ENCODE data around the gene EDEM2. TPM values are rescaled to one million over a fixed set of nuclear protein-coding genes. Genes with fewer than 3 reads are reported as not detected.
"Not testable (repeated sequence)": the region's sequence is repeated elsewhere in the genome, so short reads cannot be mapped to it uniquely, and the experiment has no call there.

Gene EDEM2
- total RNA-seq, 2 donors from 2014 or later: 24.1 to 29.7 TPM

DNA sequence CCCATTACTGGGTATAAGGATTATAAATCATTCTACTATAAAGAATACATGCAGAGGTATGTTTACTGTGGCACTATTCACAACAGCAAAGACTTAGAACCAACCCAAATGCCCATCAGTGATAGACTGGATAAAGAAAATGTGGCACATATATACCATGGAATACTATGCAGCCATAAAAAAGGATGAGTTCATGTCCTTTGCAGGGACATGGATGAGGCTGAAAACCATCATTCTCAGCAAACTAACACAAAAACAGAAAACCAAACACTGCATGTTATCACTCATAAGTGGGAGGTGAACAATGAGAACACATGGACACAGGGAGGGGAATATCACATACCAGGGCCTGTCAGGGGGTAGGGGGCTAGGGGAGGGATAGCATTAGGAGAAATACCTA, 17.4 kb upstream of the EDEM2 start:
- H3K4me1 Mint-ChIP-seq: peaks cover 13% of the 10 kb centered on the region
- not testable (repeated sequence) for H3K4me3 Mint-ChIP-seq; H3K27ac Mint-ChIP-seq; DNase-seq; H3K27me3 Mint-ChIP-seq; H3K9me3 ChIP-seq (ENCODE audit: control insufficient read depth, low read length, poor library complexity, severe bottlenecking); ATAC-seq; H3K36me3 Mint-ChIP-seq (ENCODE audit: low read depth)

DNA sequence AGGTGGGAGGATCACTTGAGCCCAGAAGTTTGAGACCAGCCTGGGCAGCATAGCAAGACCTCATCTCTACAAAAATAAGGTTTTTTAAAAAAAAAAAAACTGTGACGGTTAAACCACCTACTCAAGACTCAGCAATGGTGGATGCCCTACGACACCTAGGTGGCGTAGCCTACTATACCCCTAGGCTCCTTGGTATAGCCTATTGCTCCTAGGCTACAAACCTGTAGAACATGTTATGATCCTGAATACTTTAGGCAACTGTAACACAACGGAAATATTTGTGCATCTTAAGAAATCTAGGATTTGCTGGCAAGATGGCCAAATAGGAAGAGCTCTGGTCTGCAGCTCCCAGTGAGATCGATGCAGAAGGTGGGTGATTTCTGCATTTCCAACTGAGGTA, 13.2 kb upstream of the EDEM2 start:
- H3K36me3 Mint-ChIP-seq (ENCODE audit: low read depth); H3K27me3 Mint-ChIP-seq; H3K4me3 Mint-ChIP-seq: not testable (repeated sequence)

DNA sequence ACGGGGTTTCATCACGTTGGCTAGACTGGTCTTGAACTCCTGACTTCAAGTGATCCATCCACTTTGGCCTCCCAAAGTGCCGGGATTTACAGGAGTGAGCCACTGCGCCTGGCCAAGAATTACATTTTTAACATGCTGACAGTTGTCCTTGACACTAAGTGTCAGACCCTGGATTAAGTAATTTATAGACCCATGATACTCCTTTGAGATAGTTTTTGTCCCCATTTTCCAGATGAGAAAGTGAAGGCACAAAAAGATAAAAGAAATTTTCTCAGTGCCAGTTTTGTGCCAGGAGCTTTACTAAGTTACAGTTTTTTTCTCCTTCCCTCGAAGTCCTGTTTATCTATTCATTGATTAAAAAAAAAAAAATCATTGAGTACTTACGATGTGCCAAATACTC, 9.8 kb upstream of the EDEM2 start:
- no peaks in the 10 kb centered on the region for H3K36me3 Mint-ChIP-seq (ENCODE audit: low read depth)
- no peak overlapping the region for H3K27ac Mint-ChIP-seq

More for the DNA sequence above, 13.2 kb upstream of the EDEM2 start:
- ATAC-seq; H3K9me3 ChIP-seq (ENCODE audit: control insufficient read depth, low read length, poor library complexity, severe bottlenecking); DNase-seq; H3K4me1 Mint-ChIP-seq: not testable (repeated sequence)
- peak overlapping the region; percentile 53 for H3K27ac Mint-ChIP-seq

DNA sequence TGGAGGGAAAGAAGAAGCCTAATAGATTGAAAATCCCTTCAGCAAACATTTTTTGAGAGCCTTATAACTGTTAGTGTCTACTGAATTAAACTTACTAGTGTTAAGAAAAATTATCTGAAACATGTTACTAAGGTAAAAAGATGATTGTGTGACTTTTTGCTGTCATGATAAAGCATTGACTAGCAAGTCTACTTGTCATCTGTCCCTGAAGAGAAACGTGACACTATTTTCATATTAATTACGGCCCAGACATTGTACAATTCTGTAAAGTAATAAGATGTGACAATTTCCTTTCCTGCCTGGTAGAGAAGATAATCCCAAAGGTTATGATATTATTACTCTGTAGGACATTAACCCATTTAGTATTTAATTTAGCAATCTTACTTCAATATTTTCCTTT, 8.8 kb upstream of the EDEM2 start:
- DNase-seq: no peak
- no peak for ATAC-seq
- no peak overlapping the region for H3K4me3 Mint-ChIP-seq

More for the DNA sequence above, 9.8 kb upstream of the EDEM2 start:
- H3K9me3 ChIP-seq (ENCODE audit: control insufficient read depth, low read length, poor library complexity, severe bottlenecking): no peaks in the 10 kb centered on the region
- peaks cover 8% of the 10 kb centered on the region for H3K4me1 Mint-ChIP-seq
- no peak overlapping the region for H3K4me3 Mint-ChIP-seq
- DNase-seq (no peak), ATAC-seq (no peak)
- no peaks in the 10 kb centered on the region for H3K27me3 Mint-ChIP-seq

DNA sequence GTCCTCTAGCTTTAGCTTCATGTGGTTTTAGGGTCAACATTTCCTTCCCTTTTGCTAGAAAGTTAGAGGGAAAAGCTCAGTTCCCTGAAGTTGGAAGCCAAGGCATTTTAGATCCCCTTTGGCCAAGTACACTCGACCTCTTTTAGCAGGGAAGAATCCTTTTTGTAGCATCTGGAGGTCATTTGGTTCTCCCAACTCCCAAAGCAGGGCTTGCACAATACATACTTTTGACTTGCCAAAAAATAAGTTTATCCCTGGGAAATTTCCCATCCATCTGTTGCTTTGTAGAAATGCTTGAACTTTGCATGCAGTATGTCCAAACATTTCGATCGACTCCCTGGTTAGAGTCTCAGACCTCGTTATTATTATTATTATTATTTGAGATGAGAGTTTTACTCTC, 4.6 kb upstream of the EDEM2 start:
- no peaks in the 10 kb centered on the region for H3K9me3 ChIP-seq (ENCODE audit: control insufficient read depth, low read length, poor library complexity, severe bottlenecking)
- Mint-ChIP-seq H3K27me3 (no peaks in the 10 kb centered on the region), H3K36me3 (ENCODE audit: low read depth) (no peaks in the 10 kb centered on the region), H3K4me3 (no peak overlapping the region), H3K4me1 (peaks cover 12% of the 10 kb centered on the region), H3K27ac (no peak overlapping the region)
- DNase-seq (no peak), ATAC-seq (no peak)

More for the DNA sequence above, 8.8 kb upstream of the EDEM2 start:
- H3K9me3 ChIP-seq (ENCODE audit: control insufficient read depth, low read length, poor library complexity, severe bottlenecking): no peaks in the 10 kb centered on the region
- Mint-ChIP-seq H3K4me1 (peaks cover 5% of the 10 kb centered on the region), H3K27ac (no peak overlapping the region), H3K27me3 (no peaks in the 10 kb centered on the region), H3K36me3 (ENCODE audit: low read depth) (no peaks in the 10 kb centered on the region)

DNA sequence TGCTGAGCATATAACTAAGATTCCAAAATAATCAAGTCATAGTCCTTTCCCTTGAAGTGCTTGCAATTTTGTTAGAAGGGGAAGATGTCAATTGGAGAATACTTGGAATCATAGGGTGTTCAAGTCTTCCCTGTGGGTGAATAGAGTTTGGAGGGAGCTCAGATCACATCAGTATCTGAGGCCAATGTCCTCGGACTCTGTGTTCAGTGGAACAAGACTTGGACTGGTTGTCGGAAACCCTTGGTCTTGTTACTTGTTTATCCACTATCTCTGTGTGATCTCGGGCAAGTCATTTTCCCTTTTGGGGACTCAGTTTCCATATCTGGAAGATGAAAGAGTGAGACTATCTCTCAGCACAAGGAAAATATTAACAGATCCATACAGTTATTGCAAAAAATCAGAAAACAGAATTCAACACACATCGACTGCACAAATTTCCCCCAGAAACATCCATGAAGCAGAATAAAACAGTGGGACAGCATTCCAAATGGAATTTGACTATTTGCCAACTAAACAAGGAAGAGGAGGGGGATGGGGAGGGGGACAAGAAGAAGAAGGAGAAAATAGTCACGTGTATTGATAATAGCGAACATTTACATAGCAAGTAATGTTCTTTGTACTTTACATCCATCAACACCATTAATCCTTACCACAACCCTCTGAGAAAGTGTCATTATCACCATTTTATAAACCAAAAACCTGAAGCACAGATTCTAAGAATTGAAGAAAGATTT, 3.9 kb upstream of the EDEM2 start:
- ATAC-seq: no peak
- DNase-seq: no peak
- Mint-ChIP-seq H3K36me3 (ENCODE audit: low read depth) (no peaks in the 10 kb centered on the region), H3K4me1 (peaks cover 17% of the 10 kb centered on the region), H3K4me3 (no peak overlapping the region), H3K27ac (no peak overlapping the region), H3K27me3 (no peaks in the 10 kb centered on the region)
- no peaks in the 10 kb centered on the region for H3K9me3 ChIP-seq (ENCODE audit: control insufficient read depth, low read length, poor library complexity, severe bottlenecking)

DNA sequence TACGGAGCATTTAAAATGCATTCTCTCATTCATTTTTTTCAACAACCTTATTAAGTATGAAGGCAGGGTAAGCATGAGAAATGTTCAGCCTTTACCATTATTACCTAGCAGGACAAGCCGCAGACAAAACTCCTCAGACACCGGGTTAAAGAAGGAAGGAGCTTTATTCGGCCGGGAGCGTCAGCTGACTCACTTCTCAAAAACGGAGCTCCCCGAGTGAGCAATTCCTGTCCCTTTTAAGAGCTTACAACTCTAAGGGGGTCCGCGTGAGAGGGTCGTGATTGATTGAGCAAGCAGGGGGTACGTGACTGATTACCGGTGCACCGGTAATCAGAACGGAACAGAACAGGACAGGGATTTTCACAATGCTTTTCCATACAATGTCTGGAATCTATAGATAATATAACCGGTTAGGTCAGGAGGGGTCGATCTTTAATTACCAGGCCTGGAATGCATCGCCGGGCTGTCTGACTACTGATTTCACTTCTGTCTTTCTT, 487 bp upstream of the EDEM2 start:
- DNase-seq: not testable (repeated sequence)
- H3K27ac Mint-ChIP-seq: peak overlapping the region; percentile 96

DNA sequence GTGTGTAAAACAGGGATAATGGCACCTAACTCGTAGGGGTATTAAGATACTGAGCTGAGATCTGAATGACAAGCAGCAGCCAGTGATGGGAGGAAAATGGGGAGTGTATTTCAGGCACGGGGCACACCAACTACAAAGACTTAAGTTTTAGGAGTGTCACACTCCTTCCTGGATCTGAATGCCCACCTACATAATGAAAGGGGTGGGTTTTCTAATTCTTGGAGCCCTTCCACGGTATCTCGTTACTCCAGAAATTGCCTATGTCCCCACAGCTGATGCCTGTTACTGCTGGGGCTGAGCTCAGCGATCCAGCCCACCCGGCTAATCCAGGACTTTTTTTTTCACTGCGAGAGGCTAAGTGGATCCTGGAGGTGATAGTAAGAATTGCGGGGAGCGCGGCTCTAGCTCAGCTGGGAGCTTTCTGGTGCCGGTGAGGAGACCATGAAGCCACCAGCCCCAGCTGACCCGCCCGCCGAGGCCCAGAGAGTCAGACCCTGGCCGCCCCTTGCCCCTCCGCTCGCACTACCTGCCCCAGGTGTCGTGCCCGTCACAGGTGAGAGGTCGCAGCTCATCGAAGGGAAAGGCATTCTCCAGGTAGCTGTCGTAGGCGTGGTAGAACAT, 727 bp downstream of the EDEM2 start:
- Mint-ChIP-seq H3K36me3 (ENCODE audit: low read depth) (no peaks in the 10 kb centered on the region), H3K27ac (peak overlapping the region; percentile 96), H3K4me1 (peaks cover 33% of the 10 kb centered on the region), H3K4me3 (peak overlapping the region; percentile 94), H3K27me3 (no peaks in the 10 kb centered on the region)
- DNase-seq (peak in 1 of 3 donors; percentile 11), ATAC-seq (no peak)
- H3K9me3 ChIP-seq (ENCODE audit: control insufficient read depth, low read length, poor library complexity, severe bottlenecking): no peaks in the 10 kb centered on the region

More for the DNA sequence above, 487 bp upstream of the EDEM2 start:
- ATAC-seq: peak; percentile 8
- not testable (repeated sequence) for H3K36me3 Mint-ChIP-seq (ENCODE audit: low read depth); H3K9me3 ChIP-seq (ENCODE audit: control insufficient read depth, low read length, poor library complexity, severe bottlenecking); H3K27me3 Mint-ChIP-seq
- Mint-ChIP-seq H3K4me3 (peak overlapping the region; percentile 94), H3K4me1 (peaks cover 28% of the 10 kb centered on the region)

DNA sequence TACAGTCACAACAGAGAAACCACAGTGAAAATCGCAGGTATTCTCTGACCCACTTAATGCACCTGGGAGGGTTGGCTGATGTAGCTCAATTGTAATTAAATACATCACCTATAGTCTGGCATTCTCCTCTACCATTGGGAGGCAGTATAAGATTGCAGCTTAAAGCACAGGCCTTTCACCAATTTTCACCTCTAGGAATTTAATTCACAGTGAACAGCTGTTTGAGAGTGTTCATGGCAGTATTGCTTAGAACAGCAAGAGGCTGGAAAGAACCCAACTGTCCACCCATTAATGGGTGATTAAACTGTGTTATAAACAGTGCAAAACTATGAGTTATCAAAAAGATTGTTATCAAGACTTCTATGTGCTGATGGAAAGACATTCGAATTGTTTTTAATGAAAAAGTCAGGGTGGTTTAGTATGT, 2.0 kb downstream of the EDEM2 start:
- Mint-ChIP-seq H3K27ac (peak overlapping the region; percentile 96), H3K36me3 (ENCODE audit: low read depth) (peaks cover 3% of the 10 kb centered on the region), H3K4me3 (peak overlapping the region; percentile 72), H3K4me1 (peaks cover 36% of the 10 kb centered on the region), H3K27me3 (no peaks in the 10 kb centered on the region)
- H3K9me3 ChIP-seq (ENCODE audit: control insufficient read depth, low read length, poor library complexity, severe bottlenecking): no peaks in the 10 kb centered on the region
- DNase-seq (no peak), ATAC-seq (peak; percentile 80)

DNA sequence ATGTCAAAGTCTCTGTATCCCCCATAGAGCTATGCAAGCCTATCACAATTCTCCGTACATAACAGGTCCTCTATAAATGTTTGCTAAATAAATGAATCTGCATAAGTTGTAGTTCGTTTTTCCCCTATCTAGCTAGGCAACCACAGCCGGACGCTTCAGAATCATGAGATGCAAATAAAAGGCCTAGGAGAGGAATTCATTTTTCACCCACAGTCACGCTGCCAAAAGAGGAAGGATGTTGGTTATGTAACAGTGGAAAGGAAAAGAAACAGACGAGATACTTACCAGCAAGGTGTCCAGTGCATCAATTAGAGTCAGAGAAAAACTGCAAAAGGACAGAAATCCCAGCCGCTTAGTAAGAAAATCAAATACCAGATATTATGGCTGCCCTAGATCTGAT, 2.4 kb downstream of the EDEM2 start:
- ATAC-seq (peak; percentile 51), DNase-seq (no peak)
- H3K4me3 Mint-ChIP-seq: peak overlapping the region; percentile 72
- H3K4me1 Mint-ChIP-seq: peaks cover 36% of the 10 kb centered on the region
- peaks cover 3% of the 10 kb centered on the region for H3K36me3 Mint-ChIP-seq (ENCODE audit: low read depth)
- no peaks in the 10 kb centered on the region for H3K9me3 ChIP-seq (ENCODE audit: control insufficient read depth, low read length, poor library complexity, severe bottlenecking)
- no peaks in the 10 kb centered on the region for H3K27me3 Mint-ChIP-seq
- peak overlapping the region; percentile 96 for H3K27ac Mint-ChIP-seq

DNA sequence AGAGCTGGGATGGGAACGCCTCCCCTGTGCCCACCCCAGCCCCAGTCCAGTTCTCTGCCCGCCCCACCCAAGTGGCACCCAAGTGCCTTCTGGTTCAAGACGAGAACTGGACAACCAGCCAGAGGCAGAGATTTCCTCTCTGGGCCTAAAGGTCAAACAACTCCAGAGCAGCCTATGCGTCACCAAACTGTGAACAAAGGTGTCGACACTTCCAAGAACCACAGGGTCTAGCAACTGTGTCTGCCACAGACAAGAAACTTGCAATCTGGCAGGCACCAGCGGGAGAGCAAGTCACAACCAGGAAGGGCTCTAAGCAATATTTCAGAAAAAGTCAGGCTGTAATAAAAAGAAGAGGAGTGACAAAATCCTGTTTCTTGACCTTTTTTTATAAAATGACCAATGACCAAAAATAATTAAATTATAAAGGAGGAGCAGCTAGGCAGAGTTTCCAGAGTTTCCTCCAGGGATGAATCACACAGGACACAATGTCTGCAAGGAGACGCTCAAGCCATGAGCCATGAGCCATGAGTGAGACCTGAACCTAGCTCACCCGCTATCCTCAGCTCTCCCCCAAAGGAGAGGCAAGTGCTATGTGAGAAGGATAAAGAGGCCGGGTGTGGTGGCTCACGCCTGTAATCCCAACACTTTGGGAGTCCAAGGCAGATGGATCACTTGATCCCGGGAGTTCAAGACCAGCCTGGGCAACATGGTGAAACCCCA, 11.1 kb downstream of the EDEM2 start:
- H3K9me3 ChIP-seq (ENCODE audit: control insufficient read depth, low read length, poor library complexity, severe bottlenecking): no peaks in the 10 kb centered on the region
- no peaks in the 10 kb centered on the region for H3K27me3 Mint-ChIP-seq
- peaks cover 3% of the 10 kb centered on the region for H3K4me1 Mint-ChIP-seq
- peaks cover 6% of the 10 kb centered on the region for H3K36me3 Mint-ChIP-seq (ENCODE audit: low read depth)
- no peak for ATAC-seq
- DNase-seq: no peak
- H3K27ac Mint-ChIP-seq: no peak overlapping the region
- no peak overlapping the region for H3K4me3 Mint-ChIP-seq

DNA sequence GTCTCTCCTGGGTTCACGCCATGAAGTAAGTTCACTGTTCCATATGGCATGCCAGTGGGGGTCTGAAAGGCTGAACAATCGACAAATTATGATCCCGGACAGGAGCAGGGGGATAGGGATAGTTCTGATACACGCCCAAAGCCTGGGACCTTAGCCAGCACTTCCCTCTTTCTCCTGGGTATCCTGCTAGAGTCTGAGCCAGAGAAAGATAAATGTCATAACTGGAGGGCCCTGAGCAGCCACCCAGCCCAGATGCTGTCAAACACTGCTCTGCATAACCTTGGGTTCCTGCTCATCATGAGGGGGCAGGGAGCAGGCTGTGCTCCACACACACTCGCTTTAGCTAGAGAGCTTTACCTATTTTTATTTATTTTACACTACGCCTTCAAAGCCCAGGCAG, 12.3 kb downstream of the EDEM2 start:
- H3K27ac Mint-ChIP-seq: no peak overlapping the region
- no peak overlapping the region for H3K4me3 Mint-ChIP-seq
- no peaks in the 10 kb centered on the region for H3K9me3 ChIP-seq (ENCODE audit: control insufficient read depth, low read length, poor library complexity, severe bottlenecking)
- DNase-seq: no peak
- no peaks in the 10 kb centered on the region for H3K27me3 Mint-ChIP-seq
- H3K4me1 Mint-ChIP-seq: no peaks in the 10 kb centered on the region
- peaks cover 4% of the 10 kb centered on the region for H3K36me3 Mint-ChIP-seq (ENCODE audit: low read depth)
- ATAC-seq: no peak

DNA sequence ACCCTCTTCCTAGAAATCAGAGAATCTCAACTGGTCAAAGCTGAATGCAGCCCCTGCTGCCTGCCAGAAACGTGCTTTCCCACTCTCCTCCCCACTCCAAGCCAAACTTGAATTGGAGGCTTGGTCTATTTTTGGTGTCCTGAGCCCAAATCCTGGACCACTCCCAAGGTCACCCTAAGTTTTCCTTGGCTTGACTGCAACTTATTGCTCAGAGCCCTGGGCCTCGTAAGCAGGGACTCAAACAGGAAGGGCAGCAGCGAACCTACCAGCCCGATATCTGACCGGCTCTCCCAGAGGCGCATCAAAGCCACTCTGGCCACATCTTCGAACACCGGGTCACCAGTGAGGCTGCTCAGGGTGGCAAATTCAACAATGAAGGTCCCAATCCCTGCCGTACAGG, 12.7 kb downstream of the EDEM2 start:
- Mint-ChIP-seq H3K4me1 (no peaks in the 10 kb centered on the region), H3K27ac (no peak overlapping the region), H3K36me3 (ENCODE audit: low read depth) (peaks cover 4% of the 10 kb centered on the region), H3K27me3 (no peaks in the 10 kb centered on the region), H3K4me3 (no peak overlapping the region)
- ATAC-seq: no peak
- H3K9me3 ChIP-seq (ENCODE audit: control insufficient read depth, low read length, poor library complexity, severe bottlenecking): no peaks in the 10 kb centered on the region
- no peak for DNase-seq

Measured in T-helper 17 cell (primary cell).